Muscle of back (tissue), 11 donors: ENCODE measurements around the gene PAQR4. TPM values are rescaled to one million over a fixed set of nuclear protein-coding genes. Genes with fewer than 3 reads are reported as not detected.

Source experiments
- DNase-seq, 3 donors: peaks; one replicate each; pipeline versions ENCODE4 v3.0.0 to v3.0.0-alpha.2; 2013
- polyA plus RNA-seq, 10 donors: library from polyadenylated mRNA; unstranded; fragments of 120-200 nt; gene quantifications; one replicate each; pipeline ENCODE4 v1.2.1, GENCODE V29; 2013; ENCODE audit not compliant: insufficient read length in 10 of 10

PAQR4 gene
- polyA plus RNA-seq, 10 donors = 4.9 to 13.2 (median 7.2) TPM

DNA sequence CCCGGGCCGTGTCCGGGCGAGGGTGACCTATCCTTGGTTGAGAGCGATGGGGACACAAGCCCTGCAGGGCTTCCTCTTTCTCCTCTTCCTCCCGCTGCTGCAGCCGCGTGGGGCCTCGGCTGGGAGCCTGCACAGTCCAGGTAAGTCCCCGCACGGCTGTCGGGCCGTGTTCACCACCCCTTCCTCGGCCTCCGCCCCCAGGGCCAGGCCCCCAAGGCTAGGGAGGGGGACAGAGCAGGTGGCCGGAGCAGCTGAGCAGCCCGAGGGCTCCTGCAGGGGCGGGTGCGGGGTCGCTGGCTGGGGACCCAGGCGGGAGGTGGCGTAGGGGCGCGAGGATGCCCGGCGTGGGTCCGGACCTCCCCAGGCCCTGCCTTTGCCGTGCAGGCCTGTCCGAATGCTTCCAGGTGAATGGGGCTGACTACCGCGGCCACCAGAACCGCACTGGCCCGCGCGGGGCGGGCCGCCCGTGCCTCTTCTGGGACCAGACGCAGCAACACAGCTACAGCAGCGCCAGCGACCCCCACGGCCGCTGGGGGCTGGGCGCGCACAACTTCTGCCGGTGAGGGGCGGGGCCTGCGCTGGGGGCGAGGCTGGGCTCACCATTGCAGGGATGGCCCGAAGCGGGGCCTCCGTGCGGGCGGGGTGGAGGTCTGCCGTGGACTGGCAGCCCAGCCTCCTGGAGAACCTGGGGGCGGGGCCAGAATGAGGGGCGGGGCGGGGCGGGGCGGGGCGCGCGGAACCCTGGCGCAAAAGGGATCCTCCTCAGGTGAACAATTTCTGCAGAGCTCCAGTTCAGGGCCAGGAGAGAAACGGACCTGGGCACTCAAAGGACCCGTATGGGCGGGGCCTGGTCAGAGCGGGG is 4.4 kb upstream of the PAQR4 start:
- DNase-seq = no peak

DNA sequence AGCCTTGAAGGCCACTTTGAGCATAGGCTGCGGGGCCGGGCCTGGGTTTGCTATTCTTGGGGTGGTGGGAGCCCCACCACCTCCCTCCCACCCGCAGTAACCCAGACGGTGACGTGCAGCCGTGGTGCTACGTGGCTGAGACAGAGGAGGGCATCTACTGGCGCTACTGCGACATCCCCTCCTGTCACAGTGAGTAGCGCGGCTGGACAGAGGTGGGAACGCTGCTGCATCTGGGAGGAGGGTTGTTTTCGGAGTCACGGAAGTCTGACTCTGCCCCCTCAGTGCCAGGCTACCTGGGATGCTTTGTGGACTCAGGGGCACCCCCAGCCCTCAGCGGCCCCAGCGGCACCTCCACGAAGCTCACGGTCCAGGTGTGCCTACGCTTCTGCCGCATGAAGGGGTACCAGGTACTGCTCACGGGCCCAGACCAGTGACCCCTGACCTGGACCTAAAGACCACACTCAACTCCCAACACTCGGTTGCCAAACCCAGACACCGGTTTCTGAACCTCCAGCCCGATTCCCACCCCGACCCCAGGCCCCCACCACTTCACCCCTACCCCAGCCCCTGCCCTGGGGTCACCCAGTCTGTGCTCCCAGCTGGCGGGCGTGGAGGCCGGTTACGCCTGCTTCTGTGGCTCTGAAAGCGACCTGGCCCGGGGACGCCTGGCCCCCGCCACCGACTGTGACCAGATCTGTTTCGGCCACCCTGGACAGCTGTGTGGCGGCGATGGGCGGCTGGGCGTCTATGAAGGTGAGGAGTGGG is 2.9 kb upstream of the PAQR4 start:
- DNase-seq = no peak

DNA sequence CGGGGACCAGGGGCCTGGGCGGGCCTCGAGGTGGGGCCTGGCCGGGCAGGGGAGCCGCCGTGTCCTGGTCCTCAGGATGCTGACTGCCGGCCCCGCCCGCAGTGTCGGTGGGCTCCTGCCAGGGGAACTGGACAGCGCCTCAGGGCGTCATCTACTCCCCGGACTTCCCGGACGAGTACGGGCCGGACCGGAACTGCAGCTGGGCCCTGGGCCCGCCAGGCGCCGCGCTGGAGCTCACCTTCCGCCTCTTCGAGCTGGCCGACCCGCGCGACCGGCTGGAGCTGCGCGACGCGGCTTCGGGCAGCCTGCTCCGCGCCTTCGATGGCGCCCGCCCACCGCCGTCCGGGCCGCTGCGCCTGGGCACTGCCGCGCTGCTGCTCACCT is 2.3 kb upstream of the PAQR4 start:
- DNase-seq = no peak

DNA sequence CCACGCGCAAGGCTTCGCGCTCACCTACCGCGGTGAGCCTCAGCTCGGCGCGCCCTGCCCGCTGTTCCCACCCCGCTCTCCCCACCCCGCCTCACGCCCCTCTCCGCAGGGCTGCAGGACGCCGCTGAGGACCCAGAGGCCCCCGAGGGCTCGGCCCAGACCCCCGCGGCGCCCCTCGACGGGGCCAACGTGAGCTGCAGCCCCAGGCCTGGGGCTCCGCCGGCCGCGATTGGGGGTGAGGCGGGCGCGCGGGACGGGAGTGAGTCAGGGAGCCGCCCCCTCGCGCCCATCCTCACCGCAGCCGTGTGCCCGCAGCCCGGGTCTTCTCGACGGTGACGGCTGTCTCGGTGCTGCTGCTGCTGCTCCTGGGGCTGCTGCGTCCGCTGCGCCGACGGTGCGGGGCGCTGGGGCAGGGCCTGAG is 1.9 kb upstream of the PAQR4 start:
- DNase-seq = no peak

DNA sequence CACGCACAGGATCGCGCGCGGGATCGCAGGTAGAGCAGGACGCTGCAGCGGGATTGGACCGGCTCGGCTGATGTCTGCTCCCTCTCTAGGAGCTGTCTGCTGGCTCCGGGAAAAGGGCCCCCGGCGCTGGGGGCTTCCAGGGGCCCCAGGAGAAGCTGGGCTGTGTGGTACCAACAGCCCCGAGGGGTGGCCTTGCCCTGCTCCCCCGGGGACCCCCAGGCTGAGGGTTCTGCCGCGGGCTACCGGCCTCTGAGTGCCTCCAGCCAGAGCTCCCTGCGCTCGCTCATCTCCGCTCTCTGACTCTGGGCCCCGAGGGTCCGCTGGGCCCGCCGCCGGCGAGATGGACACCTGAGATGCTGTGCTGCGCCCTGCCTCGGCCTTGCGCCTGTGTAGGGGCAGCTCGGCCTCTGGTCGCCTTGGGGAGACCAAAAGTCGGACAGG is 1.4 kb upstream of the PAQR4 start:
- DNase-seq = no peak

DNA sequence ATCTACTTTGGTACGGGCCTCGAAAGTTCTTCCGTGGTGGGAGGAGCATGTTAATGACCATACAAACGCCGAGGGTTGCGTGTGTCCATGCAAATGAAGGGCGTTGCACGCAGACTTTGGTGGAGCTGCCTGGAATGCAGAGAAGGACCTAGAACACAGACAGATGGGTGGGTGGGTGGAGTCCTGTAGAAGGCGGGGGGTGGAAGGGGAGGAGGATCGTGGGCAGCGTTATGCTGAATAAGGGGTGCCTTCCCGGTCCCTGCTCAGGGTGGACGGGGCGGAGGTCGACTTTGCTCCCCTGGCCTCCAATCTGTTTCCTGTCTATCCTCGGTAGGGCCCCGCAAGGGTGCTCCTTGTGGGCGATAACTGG is 795 bp upstream of the PAQR4 start:
- no peak for DNase-seq

DNA sequence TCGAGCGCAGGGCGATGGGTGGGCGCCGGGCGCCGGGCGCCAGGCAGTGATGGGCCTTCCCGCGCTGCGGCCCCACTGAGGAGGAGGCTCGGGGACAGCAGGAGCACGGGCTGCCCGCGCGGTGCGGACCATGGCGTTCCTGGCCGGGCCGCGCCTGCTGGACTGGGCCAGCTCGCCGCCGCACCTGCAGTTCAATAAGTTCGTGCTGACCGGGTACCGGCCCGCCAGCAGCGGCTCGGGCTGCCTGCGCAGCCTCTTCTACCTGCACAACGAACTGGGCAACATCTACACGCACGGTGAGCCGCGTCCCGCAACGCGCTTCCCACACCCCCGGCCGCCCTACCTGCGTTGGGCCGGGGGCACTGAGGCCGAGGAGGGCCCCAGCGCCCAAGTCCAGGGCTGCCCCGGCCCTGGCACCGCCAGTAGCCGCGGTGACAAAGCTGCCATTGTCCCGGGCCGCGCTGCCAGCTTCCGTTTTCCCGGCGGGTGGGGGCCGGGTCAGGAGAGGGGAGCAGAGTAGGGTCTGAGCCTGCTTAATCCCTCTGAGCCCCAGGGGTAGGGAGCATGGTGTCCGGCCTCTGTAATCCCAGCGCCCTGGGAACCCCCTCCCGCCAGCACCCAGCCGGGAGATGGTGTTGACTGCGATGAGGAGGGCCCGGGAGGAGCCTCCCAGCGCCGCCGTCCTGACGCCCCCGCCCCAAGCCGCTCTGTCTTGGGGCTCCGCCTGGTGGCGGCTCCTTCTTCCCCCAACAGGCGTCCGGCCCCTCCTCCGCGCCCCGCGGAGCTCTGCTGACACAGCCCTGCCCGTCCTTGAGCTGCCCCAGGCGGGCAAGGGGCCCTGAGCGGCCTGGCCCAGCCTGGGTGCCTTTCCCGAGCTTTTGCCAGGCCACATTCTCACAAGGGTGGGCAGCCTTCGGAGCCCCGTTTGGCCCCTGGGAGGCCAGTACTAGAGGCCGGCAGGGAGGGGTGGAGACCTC is 685 bp downstream of the PAQR4 start:
- peak in 1 of 3 donors; percentile 60 for DNase-seq

DNA sequence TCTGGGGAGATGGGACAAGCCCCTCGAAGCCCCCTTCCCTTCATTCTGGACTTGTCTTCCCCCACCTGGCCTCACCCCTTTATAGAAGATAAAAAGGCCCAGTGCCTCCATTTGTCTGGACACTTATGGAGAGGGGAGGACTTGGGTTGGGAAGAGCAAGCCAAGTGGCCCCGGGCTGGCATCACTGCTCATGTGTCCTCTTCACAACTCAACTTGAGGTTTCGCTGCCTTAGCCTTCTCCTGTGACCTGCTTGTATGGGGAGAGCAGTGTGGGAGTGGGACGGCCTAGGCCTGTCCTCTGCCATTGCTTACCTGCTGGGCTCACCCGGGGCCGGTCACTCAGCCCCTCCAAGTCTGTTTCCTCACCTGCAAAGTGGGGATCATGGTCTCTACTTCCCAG is 1.4 kb downstream of the PAQR4 start:
- no peak for DNase-seq

DNA sequence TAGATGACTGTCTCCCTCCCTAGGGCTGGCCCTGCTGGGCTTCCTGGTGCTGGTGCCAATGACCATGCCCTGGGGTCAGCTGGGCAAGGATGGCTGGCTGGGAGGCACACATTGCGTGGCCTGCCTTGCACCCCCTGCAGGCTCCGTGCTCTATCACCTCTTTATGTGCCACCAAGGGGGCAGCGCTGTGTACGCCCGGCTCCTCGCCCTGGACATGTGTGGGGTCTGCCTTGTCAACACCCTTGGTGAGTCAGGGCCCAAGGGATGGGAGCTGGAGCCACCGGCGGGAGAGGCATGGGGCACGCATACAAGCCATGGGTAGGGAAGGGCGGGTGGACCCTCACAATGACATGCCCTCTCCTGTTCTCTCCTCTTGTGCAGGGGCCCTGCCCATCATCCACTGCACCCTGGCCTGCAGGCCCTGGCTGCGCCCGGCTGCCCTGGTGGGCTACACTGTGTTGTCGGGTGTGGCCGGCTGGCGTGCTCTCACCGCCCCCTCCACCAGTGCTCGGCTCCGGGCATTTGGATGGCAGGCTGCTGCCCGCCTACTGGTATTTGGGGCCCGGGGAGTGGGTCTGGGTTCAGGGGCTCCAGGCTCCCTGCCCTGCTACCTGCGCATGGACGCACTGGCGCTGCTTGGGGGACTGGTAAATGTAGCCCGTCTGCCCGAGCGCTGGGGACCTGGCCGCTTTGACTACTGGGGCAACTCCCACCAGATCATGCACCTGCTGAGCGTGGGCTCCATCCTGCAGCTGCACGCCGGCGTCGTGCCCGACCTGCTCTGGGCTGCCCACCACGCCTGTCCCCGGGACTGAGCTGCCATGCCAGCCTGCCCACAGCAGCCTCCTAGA is 2.2 kb downstream of the PAQR4 start:
- no peak for DNase-seq

DNA sequence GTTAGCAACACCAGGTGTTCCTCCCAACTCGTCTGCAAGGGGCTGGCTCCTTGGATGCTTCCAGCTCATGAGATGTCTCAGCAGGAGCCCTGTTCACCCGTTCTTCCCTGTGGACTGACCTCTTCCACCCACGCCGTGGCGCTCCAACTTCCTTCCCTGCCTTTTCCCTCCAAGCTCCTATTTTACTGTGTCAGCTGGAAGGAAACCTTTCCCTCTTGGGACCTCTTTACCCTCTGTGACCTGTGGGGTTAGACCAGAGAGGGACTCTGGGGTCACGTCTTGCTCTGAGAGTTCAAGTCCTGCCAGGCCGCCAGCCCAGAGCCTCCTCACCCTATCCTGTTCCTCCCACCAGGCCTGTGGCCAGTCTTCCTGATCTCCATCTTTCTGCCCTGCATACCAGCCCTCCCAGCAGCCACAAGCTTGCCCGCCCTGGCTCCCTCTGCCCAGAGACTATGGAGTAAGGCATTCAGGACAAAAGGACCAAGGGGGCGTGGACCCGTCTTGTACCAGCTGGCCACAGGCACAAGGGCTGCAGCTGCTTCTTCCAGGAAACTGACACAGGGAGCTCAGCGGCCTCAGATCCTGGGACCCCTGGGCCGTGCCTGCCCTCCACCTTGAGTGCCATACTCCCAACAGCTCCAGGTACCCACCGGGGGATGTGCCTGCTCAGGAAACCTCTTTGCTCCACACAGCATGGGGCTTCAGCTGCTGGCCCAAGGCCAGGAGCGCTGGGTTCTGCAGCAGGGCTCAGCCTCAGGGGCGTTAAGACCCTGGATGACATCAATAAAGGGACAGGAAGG is 3.0 kb downstream of the PAQR4 start:
- DNase-seq = no peak

DNA sequence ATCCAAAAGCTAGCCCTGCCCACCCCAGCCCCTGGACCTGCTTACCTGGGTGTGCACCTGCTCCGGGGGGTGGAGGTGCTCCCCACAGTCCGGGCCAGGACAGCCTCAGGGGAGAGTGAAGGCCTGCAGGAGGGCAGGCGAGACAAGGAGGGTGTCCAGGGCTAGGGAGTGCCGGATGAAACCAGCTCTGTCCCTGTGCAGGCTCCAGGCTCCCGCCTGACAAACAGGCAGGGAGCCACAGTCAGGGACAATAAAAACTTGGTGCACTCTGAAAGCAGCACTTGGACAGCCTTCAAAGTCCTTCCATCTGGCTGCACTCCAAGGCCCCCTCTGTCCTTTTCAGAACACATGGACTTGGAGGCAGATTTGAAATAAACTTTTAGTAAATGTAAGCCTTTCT is 3.9 kb downstream of the PAQR4 start:
- DNase-seq = no peak

DNA sequence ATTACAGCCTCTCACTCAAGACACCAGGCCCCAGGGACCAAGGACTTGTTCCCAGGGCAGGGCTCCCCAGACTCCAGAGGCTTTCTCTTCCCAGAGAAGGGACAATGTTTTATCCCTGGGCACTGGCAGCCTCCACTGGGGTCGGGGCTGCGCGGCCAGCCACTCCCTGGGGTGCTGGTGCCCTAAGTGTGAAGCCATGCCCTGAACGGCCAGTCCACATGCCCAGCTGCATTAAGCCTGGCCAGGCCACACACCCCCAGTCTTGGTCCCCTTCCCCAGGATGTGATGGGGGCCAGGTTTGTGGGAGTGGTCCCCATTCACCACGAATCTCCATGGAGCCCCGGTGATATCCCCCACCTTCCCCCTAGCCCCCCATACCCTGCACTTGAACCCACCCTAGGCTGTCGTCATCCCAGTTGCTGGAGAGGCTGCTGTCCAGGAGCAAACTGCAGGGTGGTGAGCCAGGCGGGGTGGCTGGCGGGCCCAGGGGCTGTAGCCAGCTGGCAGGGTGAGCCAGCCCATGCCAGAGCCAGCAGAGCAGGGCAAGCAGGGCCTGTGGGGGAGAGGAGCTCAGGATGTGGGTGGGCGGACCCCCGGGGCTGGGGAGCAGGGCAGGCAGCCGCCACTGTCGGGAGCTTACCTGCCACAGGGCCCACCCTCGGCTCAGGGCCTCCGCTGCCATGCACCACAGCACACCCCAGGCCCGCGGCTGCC is 4.6 kb downstream of the PAQR4 start:
- no peak for DNase-seq

DNA sequence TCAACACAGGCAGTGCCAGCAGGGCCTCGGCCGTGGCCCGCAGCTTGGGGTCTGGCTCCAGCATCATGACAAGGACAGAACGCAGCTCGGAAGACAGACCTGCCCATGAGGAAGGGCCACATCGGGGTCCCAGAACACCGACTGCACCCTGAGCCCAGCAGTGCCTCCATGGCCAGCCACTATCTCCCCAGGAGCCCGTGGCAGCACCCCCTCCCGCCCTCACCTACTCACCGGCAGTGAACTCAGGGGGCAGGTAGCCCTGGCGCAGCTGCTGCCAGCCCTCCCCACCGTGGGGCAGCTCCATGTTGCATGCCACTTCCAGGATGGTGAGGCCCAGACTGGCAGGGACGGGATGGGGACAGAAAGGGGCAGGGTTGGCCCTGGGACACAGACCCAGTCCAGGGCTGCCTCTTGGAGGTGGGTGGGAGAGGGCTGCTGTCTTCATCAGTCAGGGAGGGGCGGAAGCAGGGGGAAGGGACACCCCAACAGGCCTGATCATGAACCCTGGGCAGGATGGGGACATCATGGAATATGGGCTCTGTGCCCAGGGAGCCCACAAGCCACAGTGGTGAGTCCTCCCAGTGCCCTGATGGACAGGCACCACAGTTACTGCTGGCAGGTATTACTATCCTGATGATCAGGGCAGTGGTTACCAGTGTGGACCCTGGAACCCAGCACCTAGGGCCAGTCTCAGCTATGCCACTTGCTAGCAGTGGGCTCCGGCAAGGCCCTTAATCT is 5.3 kb downstream of the PAQR4 start:
- DNase-seq = no peak

DNA sequence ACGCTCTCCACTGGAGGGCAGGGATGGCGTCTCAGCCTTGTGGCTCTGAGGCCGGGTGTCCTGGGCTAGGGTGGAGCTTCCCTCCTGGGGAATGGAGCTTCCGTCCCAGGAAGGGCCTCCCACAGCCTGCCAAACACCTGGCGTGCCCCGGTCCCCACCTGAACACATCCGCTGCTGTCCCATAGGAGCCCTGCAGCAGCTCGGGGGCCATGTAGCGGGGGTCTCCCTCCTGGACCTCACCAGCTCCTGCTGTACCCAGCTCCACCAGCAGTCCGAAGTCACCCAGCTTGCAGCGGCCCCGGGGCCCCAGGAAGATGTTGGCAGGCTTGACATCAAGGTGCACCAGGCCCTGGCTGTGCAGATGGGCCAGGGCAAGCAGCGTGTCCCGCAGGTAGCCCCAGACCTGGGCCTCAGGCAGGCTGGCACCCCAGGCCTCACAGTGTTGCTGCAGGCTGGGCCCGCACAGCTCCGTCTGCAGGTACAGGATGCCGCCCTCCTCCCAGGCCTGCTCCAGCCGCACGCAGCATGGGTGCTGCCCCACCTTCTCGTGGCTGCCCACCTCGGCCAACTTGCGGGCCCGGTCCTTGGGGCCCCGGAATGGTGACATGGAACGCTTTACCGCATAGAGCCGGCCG is 6.1 kb downstream of the PAQR4 start:
- no peak for DNase-seq

DNA sequence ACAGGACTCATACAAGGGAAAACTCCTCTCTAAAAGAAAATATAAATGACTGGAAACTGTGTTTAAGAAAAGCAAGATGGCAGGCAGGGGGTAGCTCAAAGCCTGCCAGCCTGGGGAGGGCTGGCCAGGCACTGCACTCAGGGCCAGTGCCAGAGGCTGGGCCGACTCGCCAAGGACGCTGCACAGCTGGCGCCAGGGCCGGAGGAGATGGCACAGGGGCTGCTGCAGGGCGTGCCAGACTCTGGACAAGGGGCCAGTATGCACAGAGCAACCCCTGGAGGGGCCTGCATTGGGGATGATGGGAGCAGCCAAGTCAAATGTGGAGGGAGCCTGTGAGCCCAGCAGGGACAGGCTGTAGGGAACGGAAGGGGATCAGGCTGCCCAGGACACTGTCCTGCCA is 7.1 kb downstream of the PAQR4 start:
- no peak for DNase-seq

DNA sequence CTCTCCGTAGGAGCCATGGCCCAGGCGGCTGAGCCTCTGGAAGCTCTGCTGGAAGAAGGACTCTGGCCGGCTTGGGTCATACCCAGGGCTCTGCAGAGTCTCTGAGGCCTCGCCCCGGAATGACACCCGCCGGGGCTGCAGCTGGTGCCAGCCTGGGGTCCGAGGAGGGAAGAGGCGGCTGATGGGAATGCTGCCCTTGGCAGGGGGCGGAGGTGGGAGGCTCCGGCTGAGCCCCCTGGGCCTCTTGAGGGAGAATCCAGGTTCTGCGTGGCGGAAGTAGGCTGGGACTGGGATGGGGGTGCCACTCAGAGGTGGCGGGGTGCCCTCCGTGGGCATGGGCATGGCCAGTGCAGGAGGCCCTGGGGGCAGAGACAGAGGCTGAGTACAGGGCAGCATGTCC is 7.5 kb downstream of the PAQR4 start:
- no peak for DNase-seq

DNA sequence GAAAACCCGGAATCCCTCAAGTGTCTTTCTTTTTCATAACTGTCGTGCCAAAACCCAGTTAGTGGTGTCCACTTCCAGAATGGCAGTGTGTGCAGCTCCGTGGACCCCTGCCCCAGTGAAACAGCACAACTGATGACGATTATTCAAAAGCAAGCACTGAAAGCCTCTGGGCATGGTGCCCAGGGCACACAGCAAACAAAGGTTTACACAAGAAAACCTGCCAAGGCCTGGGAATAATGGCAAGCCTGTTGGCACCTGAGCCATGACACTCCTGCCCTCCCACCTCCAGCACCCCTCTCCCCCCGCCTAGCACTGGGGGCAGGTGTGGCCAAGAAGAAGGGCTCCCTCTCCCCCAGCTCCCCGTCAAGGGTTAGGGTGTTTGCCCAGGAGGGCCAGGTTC is 8.3 kb downstream of the PAQR4 start:
- no peak for DNase-seq

DNA sequence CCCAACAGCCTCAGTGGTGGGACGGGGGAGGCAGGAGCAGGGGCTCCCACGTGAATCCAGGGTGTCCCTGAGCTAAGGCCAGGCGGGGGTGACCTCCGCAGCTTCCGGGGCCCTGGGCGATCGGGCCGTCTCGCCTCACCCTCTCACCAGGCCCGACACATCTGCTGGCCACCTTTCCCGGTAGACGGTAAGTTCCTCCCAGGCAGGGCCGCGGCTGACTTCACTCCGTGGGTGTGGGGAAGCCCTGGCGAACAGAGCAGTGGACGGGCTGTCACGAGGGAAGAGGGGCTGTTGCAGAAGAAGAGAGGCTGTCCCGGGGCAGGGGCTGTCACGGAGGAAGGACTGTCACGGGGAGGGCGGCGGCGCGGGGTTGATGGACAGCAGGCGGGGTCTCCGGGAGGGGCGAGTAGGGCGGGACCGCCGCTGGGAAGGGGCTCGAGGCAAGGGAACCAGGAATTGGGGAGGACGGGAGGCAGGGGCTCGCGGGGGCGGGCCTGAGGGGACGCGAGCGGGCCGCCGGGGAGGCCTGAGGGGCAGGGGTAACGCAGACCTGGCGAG is 10.6 kb downstream of the PAQR4 start:
- no peak for DNase-seq
